HG02884 (cell line): Measurements from ENCODE around the gene ADGRA1.

Experiments
- ATAC-seq: cut with Tn5 transposase; IDR thresholded peaks from one replicate; pipeline ENCODE4 v1.9.1; 2021; ENCODE audit warnings: mild to moderate bottlenecking, moderate library complexity; ENCODE audit not compliant: unreplicated experiment

Gene ADGRA1

GRCh38 chr10:133094286-133094685, 6.6 kb downstream of the ADGRA1 start:
- no peak for ATAC-seq

GRCh38 chr10:133094866-133095265, 7.1 kb downstream of the ADGRA1 start:
- no peak for ATAC-seq

GRCh38 chr10:133095586-133095985, 7.9 kb downstream of the ADGRA1 start:
- no peak for ATAC-seq

GRCh38 chr10:133096616-133097269, 9.0 kb downstream of the ADGRA1 start:
- no peak for ATAC-seq

DNA sequence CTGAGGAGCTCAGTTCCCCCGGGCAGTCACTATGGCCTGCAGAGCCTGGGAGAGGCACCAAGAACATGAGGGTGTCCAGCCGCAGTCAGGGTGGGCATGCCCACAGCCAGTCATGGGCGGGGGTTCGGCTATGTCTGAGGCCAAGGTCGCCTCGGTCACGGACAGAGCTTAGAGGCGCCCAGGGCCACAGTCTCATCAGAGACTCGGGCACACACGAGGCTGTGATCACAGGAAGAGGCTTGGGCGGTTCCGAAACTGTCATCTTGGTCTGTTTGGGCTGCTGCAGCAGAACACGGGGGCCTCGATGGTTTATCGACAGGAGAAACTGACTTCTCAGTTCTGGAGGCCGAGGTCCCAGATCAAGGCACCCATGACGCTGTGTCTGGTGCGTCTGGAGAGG, 9.7 kb downstream of the ADGRA1 start:
- ATAC-seq: no peak

- ATAC-seq: no peak
These were observed 10.2 kb downstream of the ADGRA1 start for GRCh38 chr10:133097961-133098360.

DNA sequence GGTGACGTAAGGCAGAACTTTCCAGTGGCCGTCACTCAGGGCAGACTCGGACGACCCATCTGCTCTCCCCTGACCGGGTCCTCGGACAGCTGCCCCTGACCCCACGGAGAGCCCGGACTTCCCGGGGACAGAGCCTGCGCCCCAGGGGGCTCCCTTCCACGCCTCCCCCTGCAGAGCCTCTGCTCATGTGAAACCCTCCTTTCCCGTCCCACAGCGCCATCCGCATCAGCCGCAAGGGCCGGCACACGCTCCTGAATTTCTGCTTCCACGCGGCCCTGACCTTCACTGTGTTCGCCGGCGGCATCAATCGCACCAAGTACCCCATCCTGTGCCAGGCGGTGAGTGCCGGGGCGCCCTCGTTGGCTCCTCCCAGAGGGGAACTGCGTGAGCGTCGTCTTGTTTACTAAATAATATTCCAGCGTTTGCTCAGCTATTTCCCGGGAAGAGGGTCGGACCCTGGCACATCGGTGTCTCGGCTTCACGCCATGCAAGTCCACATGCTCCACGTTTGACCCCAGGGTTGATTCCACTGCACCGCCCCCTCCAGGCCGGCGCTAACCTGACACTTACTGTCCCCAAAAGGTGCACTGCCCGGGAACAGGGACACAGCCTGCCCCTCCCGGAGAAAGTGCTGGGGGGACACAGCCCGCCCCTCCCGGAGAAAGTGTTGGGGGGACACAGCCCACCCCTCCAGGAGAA, 10.9 kb downstream of the ADGRA1 start:
- no peak for ATAC-seq

GRCh38 chr10:133099571-133099970, 11.8 kb downstream of the ADGRA1 start:
- ATAC-seq: no peak

DNA sequence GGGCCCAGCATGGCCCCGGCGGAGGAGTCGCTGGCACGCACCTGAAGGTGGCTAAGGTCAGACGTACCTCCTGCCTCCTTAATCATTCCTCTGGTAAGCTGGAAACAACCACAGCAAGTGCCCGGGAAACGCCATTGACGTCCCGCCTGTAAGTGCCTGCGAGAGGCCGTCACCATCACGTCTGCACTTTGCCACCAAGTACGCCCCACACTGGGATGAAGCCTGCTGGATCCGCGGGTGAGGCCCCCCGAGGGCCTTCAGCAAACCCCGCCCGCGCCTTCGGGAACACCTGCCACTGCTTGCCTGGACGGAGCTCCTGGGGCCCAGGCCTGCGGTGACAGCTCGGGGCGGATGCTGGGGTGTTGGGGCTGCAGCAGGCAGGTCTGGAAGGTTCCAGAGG, 12.5 kb downstream of the ADGRA1 start:
- no peak for ATAC-seq

- ATAC-seq: no peak
These were observed 13.1 kb downstream of the ADGRA1 start for GRCh38 chr10:133100706-133101415.

GRCh38 chr10:133101416-133101810, 13.7 kb downstream of the ADGRA1 start:
- ATAC-seq: no peak

GRCh38 chr10:133102415-133103095, 14.8 kb downstream of the ADGRA1 start:
- ATAC-seq: no peak

DNA sequence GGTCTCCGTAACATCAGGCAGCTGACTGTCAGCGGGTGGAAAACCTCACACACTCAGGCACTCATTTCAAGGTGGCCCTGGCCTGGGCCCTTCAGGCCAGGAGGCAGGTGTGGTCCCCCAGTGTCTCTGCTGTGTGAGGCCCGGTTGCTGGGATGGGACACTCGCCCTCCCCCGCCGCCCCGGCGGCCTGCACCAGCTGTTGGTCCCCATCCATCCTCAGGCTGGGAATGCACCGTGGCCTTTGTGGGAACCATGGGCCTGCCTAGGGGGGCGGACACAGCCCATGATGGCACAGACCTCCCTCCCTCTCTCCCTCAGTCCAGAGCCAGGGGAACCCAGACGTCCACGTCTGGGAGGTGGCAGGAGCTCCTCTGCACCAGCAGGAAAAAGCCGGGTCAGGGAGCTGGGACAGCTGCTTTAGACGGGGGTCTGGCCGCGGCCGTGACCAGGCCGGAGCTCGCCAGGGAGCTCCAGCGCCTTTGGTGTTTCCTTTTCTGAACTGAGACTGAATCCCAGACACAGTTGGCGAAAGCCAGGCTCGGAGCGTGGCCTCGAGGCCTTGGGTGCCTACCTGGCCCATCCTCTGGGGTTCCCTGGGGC, 15.7 kb downstream of the ADGRA1 start:
- ATAC-seq: no peak

DNA sequence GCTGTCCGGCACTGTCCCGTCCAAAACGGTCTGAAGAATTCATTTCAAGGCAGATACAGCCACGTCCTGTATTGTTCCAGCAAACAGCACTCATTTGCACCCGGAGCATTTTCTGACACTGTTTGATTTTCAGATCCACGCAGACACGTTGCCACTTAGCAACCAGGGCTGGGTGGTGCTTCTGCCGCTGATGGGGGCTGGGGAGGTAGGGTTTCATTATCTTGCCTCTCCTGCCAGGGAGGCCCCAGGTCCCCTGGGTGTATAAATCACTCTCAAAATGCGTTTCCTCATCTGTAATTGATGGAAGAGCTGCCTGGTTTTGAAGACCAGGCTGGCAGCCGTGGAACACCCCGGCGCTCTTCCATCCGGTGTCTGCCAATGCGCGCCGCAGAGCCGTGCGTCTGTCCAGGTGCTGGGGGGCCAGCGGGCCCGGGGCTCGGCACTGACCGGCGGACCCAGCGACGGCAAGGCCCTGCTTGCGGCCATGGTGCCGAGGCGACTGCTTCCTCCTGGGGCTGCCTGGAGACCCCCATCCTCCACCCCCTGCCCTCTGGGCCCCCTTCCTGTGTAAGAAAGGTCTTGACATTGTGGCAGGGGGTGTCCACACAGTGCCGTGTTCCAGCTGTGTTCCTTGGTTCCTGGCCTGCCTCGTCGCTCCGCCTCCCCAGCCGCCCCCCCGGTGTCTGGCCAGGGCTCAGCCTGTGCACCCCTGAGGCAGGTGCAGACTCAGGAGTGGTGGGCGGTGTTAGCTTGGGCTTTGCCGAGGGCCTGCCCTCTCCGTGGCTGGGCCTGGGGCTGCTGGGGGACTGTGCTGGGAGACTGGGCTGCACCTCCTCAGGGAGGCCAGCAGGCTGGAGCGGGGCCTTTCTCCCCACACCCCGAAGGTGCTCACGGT, 16.6 kb downstream of the ADGRA1 start:
- ATAC-seq: no peak

- ATAC-seq: no peak
These were observed 17.4 kb downstream of the ADGRA1 start for GRCh38 chr10:133104963-133105640.

DNA sequence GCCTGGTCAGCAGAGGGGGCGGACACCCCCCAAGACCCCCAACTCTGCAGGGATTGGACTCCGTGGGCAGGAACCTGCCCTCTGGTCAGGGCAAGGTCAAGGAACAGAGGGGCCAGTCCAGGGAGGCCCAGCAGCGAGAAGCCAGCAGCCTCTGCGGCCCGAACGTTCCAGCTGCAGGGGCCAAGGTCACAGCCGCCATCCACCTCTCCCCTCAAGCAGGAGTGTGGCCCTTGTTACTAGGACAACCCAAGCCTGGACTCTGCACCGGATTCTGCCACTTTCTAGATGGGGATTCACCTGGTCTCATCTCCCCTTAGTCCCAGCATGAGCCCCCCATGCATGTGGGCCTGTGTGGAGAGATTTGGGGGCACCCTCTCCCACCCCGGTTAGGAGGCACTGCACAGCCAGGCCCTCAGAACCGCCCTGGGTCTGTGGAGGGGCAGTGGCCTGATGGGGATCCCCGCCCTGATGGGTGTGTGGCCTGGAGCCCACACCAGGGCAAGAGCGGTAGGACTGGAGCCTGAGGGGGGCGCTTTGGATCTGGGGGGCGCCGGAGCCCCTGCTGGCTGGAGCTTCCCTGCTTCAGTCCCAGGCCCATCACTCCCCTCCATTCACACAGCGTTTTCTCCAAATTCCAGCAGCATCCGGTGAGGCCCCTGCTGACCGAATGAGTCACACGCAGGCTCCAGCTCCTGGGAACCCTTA, 18.1 kb downstream of the ADGRA1 start:
- ATAC-seq: no peak

- ATAC-seq: no peak
These were observed 18.8 kb downstream of the ADGRA1 start for GRCh38 chr10:133106516-133106915.

DNA sequence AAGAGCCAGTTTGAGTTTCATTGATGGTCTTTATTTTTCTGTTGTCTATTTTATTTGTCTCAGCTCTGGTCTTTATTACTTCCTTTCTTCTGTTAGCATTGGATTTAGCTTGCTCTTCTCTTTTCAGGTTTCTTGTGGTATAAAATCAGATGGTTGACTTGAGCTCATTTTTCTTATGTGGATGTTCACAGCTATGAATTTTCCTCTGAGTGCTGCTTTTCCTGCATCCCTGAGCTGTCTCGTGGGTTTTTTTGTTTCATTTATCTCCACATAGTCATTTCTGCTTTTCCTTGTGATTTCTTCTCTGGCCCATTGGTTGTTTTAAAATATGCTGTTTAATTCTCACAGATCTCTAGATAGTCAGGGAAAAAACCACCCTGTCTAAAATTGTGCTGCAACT, 19.7 kb downstream of the ADGRA1 start:
- no peak for ATAC-seq

DNA sequence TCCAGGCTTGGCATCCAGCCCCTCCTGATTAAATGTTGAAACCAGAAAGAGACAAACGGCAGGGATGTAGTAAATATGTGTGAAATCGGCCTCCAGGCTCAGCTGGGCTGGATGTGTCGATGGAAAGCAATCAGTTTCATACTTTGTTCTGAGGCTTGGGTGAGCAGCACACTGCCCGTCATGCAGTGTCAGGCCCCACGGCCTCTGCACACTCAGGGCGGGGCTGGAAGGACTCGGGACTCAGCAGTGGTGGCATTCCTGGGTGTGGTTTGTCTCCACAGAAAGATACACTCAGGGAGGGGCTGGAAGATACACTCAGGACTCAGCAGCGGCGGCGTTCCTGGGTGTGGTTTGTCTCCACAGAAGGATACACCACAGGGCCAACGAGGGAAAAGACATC, 22.0 kb downstream of the ADGRA1 start:
- no peak for ATAC-seq
